Neural progenitor cell (in vitro differentiated cells): ENCODE measurements around the gene ULK4.

ENCODE experiments used
- CTCF ChIP-seq: fragments of 200-600 bp; sonication (generic); IDR thresholded peaks from 2 replicates; pipeline ENCODE4 v1.5.1; 2017; ENCODE audit warnings: antibody characterized with exemption, mild to moderate bottlenecking
- EZH2 ChIP-seq: fragments of 200-600 bp; sonication (generic); IDR thresholded peaks from 2 replicates; pipeline ENCODE4 v1.6.1; 2017; ENCODE audit warnings: antibody characterized with exemption, mild to moderate bottlenecking, moderate library complexity
- EZH2phosphoT487 ChIP-seq: fragments of 200-600 bp; sonication (generic); IDR thresholded peaks from 2 replicates; pipeline ENCODE4 v1.6.1; 2017; ENCODE audit warnings: antibody characterized with exemption

- TF ChIP-seq EZH2phosphoT487 (no peak), CTCF (no peak), EZH2 (no peak)
These were observed 501.2 kb downstream of the ULK4 start for GRCh38 chr3:41460736-41461135.
